Caco-2 (cell line): ENCODE results near the gene EXT2. TPM values are rescaled to one million over a fixed set of nuclear protein-coding genes. Genes with fewer than 3 reads are reported as not detected.

Experiments
- BruUV-seq: library from RNA; stranded (reverse); fragments of 400-500 nt; replicated peaks from 2 replicates; lab custom pipeline; 2021; lab: Mats Ljungman, UMichigan
- CTCF ChIA-PET: fragments of 300-600 bp; sonication (Branson Sonifier 250); formaldehyde crosslinking; loops from one replicate; lab custom pipeline; 2022; ENCODE audit warnings: antibody characterized with exemption; lab: Charles Lee
- POLR2A ChIA-PET: fragments of 300-600 bp; sonication (Branson Sonifier 250); formaldehyde crosslinking; loops from one replicate; lab custom pipeline; 2022; ENCODE audit warnings: antibody characterized with exemption; lab: Charles Lee
- DNase-seq, 2 experiments: peaks; one replicate each; pipeline versions ENCODE4 v3.0.0 to v3.0.0-alpha.2; 2020 to 2022
- H3K27me3 ChIP-seq: replicated peaks from 2 replicates; pipeline ENCODE4 v1.6.0; 2011; ENCODE audit warnings: low read length; ENCODE audit not compliant: control insufficient read depth, insufficient read depth
- H3K36me3 ChIP-seq: 2 replicates; pipeline ENCODE4 v1.5.1; 2011; ENCODE audit warnings: low read length; ENCODE audit not compliant: control insufficient read depth, insufficient read depth
- H3K4me1 ChIP-seq: fragments of 250-450 bp; sonication (Bioruptor Pico); 2 replicates; pipeline ENCODE4 v1.5.1; 2020; ENCODE audit warnings: mild to moderate bottlenecking
- H3K4me3 ChIP-seq: 2 replicates; pipeline ENCODE4 v1.5.1; 2011; ENCODE audit warnings: low read depth, mild to moderate bottlenecking, control low read depth, low read length
- H3K9me3 ChIP-seq: fragments of 250-450 bp; sonication (Bioruptor Pico); 2 replicates; pipeline ENCODE4 v1.5.1; 2020; ENCODE audit warnings: mild to moderate bottlenecking, moderate library complexity
- H3K27ac Mint-ChIP-seq: one replicate; pipeline ENCODE4 v1.8.0; 2022; ENCODE audit warnings: mixed read lengths; ENCODE audit not compliant: unreplicated experiment
- H3K27me3 Mint-ChIP-seq: one replicate; pipeline ENCODE4 v1.8.0; 2022; ENCODE audit warnings: mixed read lengths; ENCODE audit not compliant: insufficient read depth, unreplicated experiment
- H3K36me3 Mint-ChIP-seq: one replicate; pipeline ENCODE4 v1.8.0; 2022; ENCODE audit warnings: mild to moderate bottlenecking, mixed read lengths; ENCODE audit not compliant: insufficient read depth, unreplicated experiment
- H3K4me1 Mint-ChIP-seq: one replicate; pipeline ENCODE4 v1.8.0; 2022; ENCODE audit warnings: low read depth, mixed read lengths; ENCODE audit not compliant: unreplicated experiment
- H3K4me3 Mint-ChIP-seq: one replicate; pipeline ENCODE4 v1.8.0; 2022; ENCODE audit warnings: mild to moderate bottlenecking, moderate library complexity, mixed read lengths; ENCODE audit not compliant: unreplicated experiment
- H3K9me3 Mint-ChIP-seq: one replicate; pipeline ENCODE4 v1.8.0; 2022; ENCODE audit warnings: mixed read lengths; ENCODE audit not compliant: unreplicated experiment
- intact Hi-C: fragments of 100-400 bp; cut with micrococcal nuclease; formaldehyde crosslinking; loops from one replicate; pipeline ENCODE4 v1.10.0; 2022; ENCODE audit not compliant: unreplicated experiment
- total RNA-seq: library from RNA; stranded (reverse); gene quantifications from 2 replicates; pipeline ENCODE4 v1.2.3, GENCODE V29; 2022
- TF ChIP-seq, protein P1 (sequence below), 2 experiments: fragments of 200-600 bp in 1 of 2; IDR thresholded peaks; 1 replicate in 1 of 2; 2 replicates in 1 of 2; pipeline versions ENCODE4 v1.5.1 to v1.8.0; 2011 to 2022; ENCODE audit warnings: antibody characterized with exemption in 1 of 2, control low read depth in 1 of 2, inconsistent platforms in 1 of 2, low read depth in 1 of 2, low read length in 1 of 2, mild to moderate bottlenecking in 1 of 2, moderate library complexity in 1 of 2; ENCODE audit not compliant: insufficient read depth in 1 of 2, severe bottlenecking in 1 of 2, unreplicated experiment in 1 of 2

EXT2 gene
- total RNA-seq, 1 experiment from 2014 or later = 83.3 TPM

DNA sequence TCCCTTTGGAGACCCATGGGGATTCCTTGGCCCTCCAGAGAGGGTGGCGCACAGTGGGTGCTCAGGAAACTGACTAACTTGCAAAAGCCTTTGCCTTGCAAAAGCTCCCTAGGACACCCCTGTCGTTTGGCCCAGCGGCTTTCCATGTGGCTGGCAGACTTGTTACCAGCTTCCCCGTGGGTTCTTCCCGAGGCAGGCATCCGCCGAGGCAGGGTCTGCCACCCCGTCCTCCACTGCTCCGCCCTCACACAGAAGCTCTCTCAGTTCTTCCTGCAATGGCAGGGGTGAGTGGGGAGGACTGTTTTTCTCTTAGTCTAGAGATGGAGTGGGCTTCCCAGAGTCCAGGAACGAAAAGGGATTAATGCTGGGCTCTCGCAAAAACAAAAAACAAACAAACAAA, 191.4 kb downstream of the EXT2 start:
- Histone ChIP-seq H3K9me3 (no peaks in the 10 kb centered on the region), H3K4me1 (peaks cover 16% of the 10 kb centered on the region), H3K4me3 (no peak overlapping the region), H3K27me3 (no peaks in the 10 kb centered on the region), H3K36me3 (no peaks in the 10 kb centered on the region)
- Mint-ChIP-seq H3K36me3 (no peaks in the 10 kb centered on the region), H3K4me1 (peaks cover 17% of the 10 kb centered on the region), H3K9me3 (no peaks in the 10 kb centered on the region), H3K27ac (no peak overlapping the region), H3K27me3 (no peaks in the 10 kb centered on the region), H3K4me3 (no peak overlapping the region)
- CTCF ChIA-PET = interaction anchor here (0.6 kb wide), 2 partner anchors 66 to 231 kb away, joined by 4 to 5 read pairs; no protein-coding TSS in a partner anchor
- no peak for DNase-seq
- no TSS peak for BruUV-seq
- TF ChIP-seq, protein P1, sequence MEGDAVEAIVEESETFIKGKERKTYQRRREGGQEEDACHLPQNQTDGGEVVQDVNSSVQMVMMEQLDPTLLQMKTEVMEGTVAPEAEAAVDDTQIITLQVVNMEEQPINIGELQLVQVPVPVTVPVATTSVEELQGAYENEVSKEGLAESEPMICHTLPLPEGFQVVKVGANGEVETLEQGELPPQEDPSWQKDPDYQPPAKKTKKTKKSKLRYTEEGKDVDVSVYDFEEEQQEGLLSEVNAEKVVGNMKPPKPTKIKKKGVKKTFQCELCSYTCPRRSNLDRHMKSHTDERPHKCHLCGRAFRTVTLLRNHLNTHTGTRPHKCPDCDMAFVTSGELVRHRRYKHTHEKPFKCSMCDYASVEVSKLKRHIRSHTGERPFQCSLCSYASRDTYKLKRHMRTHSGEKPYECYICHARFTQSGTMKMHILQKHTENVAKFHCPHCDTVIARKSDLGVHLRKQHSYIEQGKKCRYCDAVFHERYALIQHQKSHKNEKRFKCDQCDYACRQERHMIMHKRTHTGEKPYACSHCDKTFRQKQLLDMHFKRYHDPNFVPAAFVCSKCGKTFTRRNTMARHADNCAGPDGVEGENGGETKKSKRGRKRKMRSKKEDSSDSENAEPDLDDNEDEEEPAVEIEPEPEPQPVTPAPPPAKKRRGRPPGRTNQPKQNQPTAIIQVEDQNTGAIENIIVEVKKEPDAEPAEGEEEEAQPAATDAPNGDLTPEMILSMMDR (IDR thresholded peaks at IDR 0.05; ENCODE audit: insufficient read depth in 1 of 2, low read depth in 1 of 2, low read length in 1 of 2, severe bottlenecking in 1 of 2, unreplicated experiment in 1 of 2) = no peak
- POLR2A ChIA-PET = no interaction called here
- intact Hi-C loops = loop anchor here (1.0 kb wide), 1 partner anchor 251 kb away; no protein-coding TSS in a partner anchor

DNA sequence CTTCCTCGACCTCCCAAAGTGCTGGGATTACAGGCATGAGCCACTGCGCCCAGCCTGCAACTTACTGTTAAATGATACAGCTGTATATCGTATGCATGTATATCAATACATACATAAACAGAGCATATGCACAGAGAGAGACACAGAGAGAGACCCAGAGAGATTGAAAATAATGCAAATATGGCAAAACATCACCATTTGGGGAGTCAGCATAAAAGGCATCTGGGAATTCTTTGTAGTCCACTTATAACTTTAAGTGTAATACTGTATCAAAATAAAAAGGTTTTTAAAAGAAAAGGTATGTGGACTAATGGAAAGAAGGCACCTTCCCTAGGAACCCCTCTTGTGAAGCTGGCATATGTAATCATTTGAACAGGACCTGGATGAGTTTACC, 192.7 kb downstream of the EXT2 start:
- Mint-ChIP-seq H3K27me3 (no peaks in the 10 kb centered on the region), H3K4me1 (peaks cover 12% of the 10 kb centered on the region), H3K36me3 (no peaks in the 10 kb centered on the region), H3K4me3 (no peak overlapping the region), H3K27ac (no peak overlapping the region), H3K9me3 (no peaks in the 10 kb centered on the region)
- no peak for DNase-seq
- CTCF ChIA-PET = interaction anchor here (1.3 kb wide), 1 partner anchor 17 kb away, joined by 3 read pairs; no protein-coding TSS in a partner anchor
- TF ChIP-seq, protein P1 (IDR thresholded peaks at IDR 0.05; ENCODE audit: insufficient read depth in 1 of 2, low read depth in 1 of 2, low read length in 1 of 2, severe bottlenecking in 1 of 2, unreplicated experiment in 1 of 2) = no peak
- Histone ChIP-seq H3K27me3 (no peaks in the 10 kb centered on the region), H3K4me3 (no peak overlapping the region), H3K9me3 (no peaks in the 10 kb centered on the region), H3K4me1 (peaks cover 7% of the 10 kb centered on the region; the same call in 1 of the 2 replicates), H3K36me3 (no peaks in the 10 kb centered on the region)
- BruUV-seq = no TSS peak
- POLR2A ChIA-PET = no interaction called here
- intact Hi-C loops = no loop called here

DNA sequence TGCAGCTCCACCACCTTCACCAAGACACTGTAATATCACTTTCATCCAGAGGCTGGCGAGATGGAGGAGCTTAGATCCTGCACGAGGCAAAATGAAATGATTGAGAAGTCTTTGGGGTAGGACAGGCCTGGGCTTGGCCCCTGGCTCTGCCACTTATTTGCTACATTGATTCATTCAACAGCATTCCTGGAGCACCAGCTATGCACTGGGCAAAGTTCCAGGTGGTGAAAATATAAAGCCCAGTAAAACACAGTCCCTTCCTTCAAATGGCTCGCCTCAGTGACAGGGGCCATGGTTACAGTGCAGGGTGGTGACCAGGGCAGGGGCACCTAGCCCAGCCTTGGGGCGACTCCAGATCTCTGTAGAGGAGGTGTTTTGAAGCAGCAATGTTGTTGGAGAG, 194.7 kb downstream of the EXT2 start:
- CTCF ChIA-PET = interaction anchor here (0.6 kb wide), 1 partner anchor 47 kb away, joined by 4 read pairs; no protein-coding TSS in a partner anchor

More for the DNA sequence above, 194.7 kb downstream of the EXT2 start:
- Histone ChIP-seq H3K9me3 (no peaks in the 10 kb centered on the region), H3K4me1 (peaks cover 7% of the 10 kb centered on the region; the same call in 1 of the 2 replicates), H3K4me3 (no peak overlapping the region), H3K27me3 (no peaks in the 10 kb centered on the region), H3K36me3 (no peaks in the 10 kb centered on the region)
- Mint-ChIP-seq H3K27ac (no peak overlapping the region), H3K4me1 (peaks cover 12% of the 10 kb centered on the region), H3K36me3 (no peaks in the 10 kb centered on the region), H3K27me3 (no peaks in the 10 kb centered on the region), H3K9me3 (no peaks in the 10 kb centered on the region), H3K4me3 (no peak overlapping the region)
- intact Hi-C loops = loop anchor here (1.0 kb wide), 1 partner anchor 157 kb away; no protein-coding TSS in a partner anchor
- DNase-seq = no peak
- BruUV-seq = no TSS peak
- TF ChIP-seq, protein P1 (IDR thresholded peaks at IDR 0.05; ENCODE audit: insufficient read depth in 1 of 2, low read depth in 1 of 2, low read length in 1 of 2, severe bottlenecking in 1 of 2, unreplicated experiment in 1 of 2) = no peak
- POLR2A ChIA-PET = no interaction called here

Other genes starting within 250 kb of the EXT2 start
- gene ALKBH3, start 214.8 kb upstream of the EXT2 start, total RNA-seq = 36.8 and 42.4 TPM in 2 replicates
- gene C11orf96, start 153.0 kb upstream of the EXT2 start, total RNA-seq = 0.26 TPM in 1 of 2 replicates, not detected in the other
- gene ACCSL, start 47.7 kb upstream of the EXT2 start, total RNA-seq = not detected in 2 replicates
- 19.5 and 24.7 TPM in 2 replicates for gene ACCS, start 29.4 kb upstream of the EXT2 start, total RNA-seq
- 0.05 TPM in 1 of 2 replicates, not detected in the other for gene ALX4, start 214.5 kb downstream of the EXT2 start, total RNA-seq